NCI-H510A (cell line): Measurements from ENCODE around the gene GPR139.

Experiments
- DNase-seq: peaks from one replicate; lab custom pipeline; 2025; lab: John Stamatoyannopoulos, UW

Gene GPR139

GRCh38 chr16:20073203-20074098, at the start of gene GPR139:
Gene GPR139, minus strand, starts transcription at chr16:20073890. Its CDS starts 274 bp downstream, at chr16:20073616.
- DNase-seq: peak; percentile 27

- no peak for DNase-seq
These were observed 48.3 kb upstream of the GPR139 start for GRCh38 chr16:20122011-20122410.

- DNase-seq: no peak
These were observed 40.7 kb upstream of the GPR139 start for GRCh38 chr16:20114356-20114755.

- no peak for DNase-seq
These were observed 37.5 kb upstream of the GPR139 start for GRCh38 chr16:20111143-20111542.

GRCh38 chr16:20107083-20107482, 33.4 kb upstream of the GPR139 start:
- DNase-seq: no peak

- no peak for DNase-seq
These were observed 31.0 kb upstream of the GPR139 start for GRCh38 chr16:20104563-20105183.

- DNase-seq: no peak
These were observed 28.8 kb upstream of the GPR139 start for GRCh38 chr16:20102521-20102920.

- DNase-seq: no peak
These were observed 28.3 kb upstream of the GPR139 start for GRCh38 chr16:20102021-20102420.

- DNase-seq: no peak
These were observed 25.7 kb upstream of the GPR139 start for GRCh38 chr16:20099375-20099774.

GRCh38 chr16:20094157-20094556, 20.5 kb upstream of the GPR139 start:
- DNase-seq: no peak

- DNase-seq: no peak
These were observed 15.7 kb upstream of the GPR139 start for GRCh38 chr16:20089246-20089965.

- no peak for DNase-seq
These were observed 11.0 kb upstream of the GPR139 start for GRCh38 chr16:20084624-20085226.

GRCh38 chr16:20079106-20079505, 5.4 kb upstream of the GPR139 start:
- no peak for DNase-seq

GRCh38 chr16:20075243-20075642, 1.6 kb upstream of the GPR139 start:
- no peak for DNase-seq

- DNase-seq: peak; percentile 16
These were observed 655 bp upstream of the GPR139 start for GRCh38 chr16:20074099-20074991.

- DNase-seq: no peak
These were observed 852 bp downstream of the GPR139 start for GRCh38 chr16:20072874-20073202.

- DNase-seq: no peak
These were observed 1.4 kb downstream of the GPR139 start for GRCh38 chr16:20072146-20072873.

- no peak for DNase-seq
These were observed 8.8 kb downstream of the GPR139 start for GRCh38 chr16:20064931-20065330.

- DNase-seq: no peak
These were observed 9.2 kb downstream of the GPR139 start for GRCh38 chr16:20064520-20064919.

- DNase-seq: no peak
These were observed 12.6 kb downstream of the GPR139 start for GRCh38 chr16:20061132-20061531.

GRCh38 chr16:20056436-20056835, 17.3 kb downstream of the GPR139 start:
- DNase-seq: no peak
